Activated CD8-positive, alpha-beta memory T cell treated with anti-CD3 and anti-CD28 coated beads, Interleukin-2, amount 50 U/mL, for 1 hour (primary cell): ENCODE data around the gene NRCAM.

Experiments
- DNase-seq: peaks from one replicate; pipeline ENCODE4 v3.0.0-alpha.2; 2020; ENCODE audit errors: extremely low read depth

NRCAM gene

DNA sequence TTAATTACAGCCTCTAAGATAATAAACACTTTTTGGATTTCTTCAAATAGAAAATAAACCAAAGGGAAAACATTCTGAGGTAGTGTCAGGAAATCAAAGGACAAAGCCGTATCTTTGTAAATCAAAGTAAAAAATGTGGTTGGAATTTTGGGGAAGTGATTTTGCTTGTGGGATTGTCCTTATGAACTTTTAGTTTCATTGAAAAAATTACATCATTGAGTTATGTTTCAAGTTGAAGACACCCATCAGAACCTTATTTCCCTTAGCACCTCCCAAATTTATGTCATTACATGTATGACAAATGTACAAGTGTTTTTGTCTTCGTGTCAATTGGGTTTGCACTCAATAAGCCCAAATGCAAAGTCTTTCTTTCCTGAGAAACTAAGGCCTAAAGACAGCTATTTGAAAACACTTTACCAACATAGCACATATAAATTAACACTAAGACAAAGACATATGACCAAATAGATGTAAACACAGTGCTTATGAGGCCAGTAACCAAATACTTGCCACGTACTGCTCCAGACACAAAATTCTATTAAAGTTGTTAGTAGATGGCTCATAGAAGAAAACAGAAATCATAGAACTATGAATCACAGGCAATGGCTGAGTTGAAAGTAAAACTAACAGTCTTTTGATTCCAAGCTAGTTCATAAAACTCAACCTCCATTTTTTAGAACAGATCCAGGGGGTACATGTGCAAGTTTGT lies 299.2 kb downstream of the NRCAM start:
- no peak for DNase-seq

DNA sequence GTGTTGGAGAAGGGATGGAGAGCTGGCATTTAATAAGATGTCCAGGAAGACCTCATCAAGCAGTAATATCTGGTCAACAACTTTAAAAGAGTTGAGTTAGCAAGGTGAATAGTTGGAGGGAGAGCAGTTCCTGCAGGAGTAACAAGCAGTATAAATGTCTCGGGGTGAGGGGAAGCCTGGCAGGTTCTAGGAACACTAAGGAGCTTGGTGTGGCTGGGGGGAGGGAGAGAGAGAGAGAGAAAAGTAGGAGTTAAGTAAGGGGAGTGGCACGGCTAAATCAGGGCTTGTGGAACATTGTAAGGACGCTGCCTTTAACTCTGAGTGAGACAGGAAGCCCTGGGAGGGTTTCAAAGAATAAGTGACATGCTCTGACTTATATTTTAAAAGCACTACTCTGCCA lies 304.0 kb downstream of the NRCAM start:
- no peak for DNase-seq

DNA sequence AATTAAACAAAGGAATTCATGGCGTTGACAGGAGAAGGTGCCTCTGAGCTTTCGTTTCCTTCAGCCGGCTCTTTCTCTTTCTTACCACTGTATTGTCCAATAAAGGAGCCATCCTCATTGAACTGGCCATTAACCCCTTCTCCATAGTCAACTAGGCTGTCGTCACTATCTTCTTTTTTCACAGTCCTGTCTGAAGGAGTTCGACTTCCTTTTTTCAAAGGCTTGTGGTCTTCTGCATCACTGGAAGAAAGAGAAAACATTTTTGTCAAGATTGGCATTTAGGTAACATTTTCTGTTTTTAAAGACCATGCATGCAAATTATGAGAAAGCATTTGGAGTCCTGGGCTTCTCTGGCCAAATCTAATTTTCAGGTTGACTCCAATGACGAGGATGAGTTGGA lies 306.3 kb downstream of the NRCAM start:
- DNase-seq = no peak

DNA sequence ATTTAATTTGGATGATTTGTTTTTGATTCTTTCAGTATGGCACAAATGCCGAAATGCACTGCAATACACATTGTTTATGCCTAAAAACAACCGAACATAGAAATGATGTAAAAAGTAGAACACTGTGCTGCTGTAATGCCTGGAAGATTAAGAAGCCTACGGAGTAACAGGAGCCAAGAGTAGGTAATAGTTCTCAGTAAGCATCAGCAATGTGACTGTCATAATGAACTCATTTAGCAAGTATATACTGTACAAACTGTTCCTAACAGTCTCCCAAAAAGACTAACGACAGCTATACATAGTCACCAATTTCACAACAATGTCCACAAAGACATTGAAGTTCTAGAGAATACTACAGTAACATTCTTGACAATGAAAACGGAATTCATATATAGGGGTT lies 307.1 kb downstream of the NRCAM start:
- DNase-seq = no peak

DNA sequence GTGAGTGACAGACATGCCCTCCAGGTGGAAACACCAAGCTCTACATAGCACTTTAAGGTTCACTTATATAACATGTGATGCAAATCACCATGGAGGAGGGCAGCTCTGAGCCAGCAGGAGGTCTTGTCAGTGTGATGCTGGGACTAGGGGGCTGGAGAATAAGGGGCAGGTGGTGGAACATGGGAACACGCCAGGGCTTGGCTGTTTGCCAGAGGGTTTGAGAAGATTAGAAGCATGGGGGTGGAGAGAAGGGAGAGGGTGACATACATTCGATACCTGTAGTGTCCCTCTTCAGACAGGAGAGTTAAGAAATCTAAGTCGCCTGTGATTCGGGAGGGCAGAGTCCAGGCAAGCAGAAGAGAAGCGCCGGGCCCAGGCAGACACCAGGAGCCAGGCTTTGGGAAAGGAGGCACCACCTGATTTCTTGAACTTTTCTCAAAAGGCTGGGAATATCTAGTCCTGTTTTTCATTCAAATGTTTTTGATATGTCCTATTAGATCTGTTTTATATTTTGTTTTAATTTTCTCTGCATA lies 309.1 kb downstream of the NRCAM start:
- no peak for DNase-seq

DNA sequence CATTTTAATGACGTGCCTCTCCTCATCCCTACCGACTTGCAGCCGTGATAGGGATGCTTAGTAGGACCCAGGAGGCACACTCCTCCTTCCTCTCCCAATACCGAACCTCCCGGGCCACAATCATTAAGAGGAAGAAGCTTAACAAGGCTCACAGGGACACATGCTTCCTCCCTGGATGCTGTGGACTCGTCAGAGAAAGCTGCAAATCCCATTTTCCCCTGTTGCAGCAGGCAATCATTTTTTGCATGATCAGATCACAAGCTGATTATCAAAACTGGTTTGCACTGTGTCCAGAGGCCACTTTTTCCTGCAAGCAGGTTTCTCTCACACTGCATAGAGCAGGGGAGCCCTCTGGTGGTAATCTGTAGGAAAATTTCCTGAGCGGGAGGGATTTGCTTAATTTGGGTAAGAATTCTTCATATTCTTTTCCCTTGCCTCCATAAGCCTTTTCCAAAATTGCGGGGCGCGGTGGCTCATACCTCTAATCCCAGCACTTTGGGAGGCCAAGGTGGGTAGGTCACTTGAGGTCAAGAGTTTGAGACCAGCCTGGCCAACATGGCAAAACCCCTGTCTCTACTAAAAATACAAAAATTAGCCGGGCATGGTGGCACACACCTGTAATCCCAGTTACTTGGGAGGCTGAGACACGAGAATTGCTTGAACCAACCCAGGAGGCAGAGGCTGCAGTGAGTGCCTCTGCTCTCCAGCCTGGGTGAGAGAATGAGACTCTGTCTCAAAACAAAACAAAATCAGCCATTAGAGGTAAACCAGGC lies 310.0 kb downstream of the NRCAM start:
- DNase-seq = no peak

DNA sequence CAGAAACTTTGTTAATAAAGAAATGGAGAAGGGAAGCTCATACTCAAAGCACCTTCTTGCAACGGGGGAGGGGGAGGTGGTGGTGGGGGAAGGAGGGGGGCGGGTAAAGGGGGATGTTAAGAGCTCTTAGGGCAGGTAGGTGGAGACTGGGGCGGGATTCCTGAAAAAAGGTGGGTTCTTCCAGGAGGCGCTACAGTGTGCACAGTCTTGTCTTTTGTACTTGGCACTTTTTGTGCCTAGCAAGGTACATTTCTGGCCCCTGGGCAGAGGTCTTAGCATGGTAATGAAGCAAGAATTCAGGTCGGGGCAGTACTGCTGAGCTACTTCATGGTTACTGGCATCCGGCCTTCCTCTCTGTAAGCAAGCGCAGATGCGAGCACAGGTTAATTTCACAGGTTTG lies 310.8 kb downstream of the NRCAM start:
- DNase-seq = no peak

DNA sequence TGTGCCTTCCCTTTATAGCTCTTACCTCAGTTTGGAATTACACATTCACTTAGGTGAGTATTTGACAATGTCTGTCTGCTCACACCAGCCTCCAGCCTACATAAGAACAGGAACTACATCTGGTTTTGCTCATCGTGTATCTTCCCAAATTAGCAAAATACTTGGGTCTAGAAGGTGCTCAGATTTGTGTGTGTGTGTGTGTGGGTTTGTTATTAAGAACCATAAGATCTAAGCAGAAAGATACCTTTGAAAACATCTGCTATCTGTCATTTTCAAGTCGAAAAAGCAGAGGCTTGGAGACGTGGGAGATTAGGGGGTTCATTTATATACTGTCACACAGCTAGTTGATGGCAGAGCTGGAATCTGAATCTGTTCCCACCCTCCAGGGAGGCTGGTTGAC lies 311.3 kb downstream of the NRCAM start:
- DNase-seq = no peak

DNA sequence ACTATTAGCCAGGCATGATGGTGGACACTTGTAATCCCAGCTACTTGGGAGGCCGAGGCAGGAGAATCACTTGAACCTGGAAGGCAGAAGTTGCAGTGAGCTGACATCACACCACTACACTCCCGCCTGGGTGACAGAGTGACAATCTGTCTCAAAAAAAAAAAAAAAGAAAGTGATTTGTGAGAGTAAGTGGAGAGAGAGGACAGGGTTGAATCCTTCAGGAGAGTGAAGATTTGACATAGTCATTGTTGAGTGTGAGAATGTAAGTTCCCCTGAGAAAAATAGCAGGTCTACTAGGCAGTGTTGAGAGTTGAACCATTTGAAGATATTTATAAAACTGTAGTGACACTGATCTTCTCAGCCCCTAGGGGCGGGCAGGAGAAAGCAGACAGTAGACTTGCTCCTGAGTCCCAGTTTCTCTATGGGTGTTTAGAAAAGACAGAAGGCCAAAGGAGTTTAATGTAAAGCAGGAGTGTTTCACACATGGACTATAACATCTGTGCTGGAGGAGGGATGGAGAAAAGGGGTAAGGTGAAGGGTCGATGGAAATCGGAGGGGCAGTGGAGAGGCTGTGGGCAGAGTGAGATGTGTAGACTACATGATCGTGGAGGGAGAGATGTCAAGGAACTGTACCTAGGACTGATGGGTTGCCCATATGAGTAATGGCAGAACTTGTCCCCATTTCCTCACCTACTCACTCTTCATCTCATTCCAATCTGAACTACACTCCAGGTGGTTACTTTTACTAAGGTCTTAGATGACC lies 312.4 kb downstream of the NRCAM start:
- no peak for DNase-seq

DNA sequence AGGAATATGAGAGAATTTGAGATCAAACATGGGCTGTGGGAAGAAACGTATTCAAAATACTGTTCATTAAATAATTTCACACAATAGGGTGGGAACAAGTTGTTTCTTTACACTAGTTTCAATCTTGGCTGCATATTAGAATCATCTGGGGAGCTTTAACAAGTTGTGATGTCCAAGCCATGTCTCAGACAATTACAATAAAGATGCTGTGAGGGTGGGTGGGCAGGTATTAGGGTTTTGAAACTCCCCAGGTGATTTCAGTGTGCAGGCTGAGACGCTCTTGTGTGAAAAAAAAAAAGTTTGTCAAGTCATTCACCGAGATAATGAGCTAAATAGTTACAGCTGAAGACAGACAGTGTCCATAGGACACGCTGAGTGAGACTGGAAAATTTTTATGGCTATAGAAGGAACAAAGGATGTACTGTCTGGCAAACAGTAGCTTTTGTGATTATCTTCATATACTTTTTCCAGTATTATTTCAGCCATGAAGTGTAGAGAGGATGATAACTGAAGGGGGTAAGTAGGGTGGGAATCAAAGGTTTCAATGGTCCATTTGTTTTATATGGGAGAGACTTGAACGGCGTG lies 313.5 kb downstream of the NRCAM start:
- no peak for DNase-seq

DNA sequence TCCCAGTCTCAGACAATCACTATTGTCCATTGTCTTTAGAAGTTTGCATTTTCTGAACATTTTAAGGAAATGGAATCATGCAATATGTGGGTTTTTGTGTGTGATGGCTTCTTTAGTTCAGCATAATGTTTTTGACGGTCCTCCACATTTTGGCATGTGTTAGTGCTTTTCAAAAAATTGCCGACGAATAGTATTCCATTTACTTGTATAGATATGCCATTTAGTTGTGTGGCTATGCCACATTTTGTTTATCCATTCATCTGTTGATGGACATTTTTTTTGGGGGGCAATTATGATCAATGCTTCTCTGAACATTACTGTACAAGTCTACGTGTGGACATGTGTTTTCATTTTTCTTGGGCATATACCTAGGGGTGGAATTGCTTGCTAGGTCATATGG lies 314.1 kb downstream of the NRCAM start:
- DNase-seq = no peak

DNA sequence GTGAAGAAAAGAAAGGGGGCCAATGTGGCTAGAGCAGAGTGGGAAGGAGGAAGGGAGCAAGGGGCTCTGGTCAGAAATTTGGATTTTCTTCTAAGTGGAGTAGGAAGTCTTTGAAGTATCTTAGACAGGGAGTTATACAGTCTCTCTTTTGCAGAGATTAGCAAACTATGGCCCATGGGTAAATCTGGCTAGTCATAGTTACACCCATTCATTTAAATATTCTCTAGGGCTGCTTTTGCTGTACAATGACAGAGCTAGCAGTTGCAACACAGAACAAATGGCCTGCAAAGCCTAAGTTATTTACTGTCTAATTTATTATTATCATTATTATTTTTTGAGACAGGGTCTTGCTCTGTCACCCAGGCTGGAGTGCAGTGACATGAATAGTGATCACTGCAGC lies 315.6 kb downstream of the NRCAM start:
- DNase-seq = no peak

DNA sequence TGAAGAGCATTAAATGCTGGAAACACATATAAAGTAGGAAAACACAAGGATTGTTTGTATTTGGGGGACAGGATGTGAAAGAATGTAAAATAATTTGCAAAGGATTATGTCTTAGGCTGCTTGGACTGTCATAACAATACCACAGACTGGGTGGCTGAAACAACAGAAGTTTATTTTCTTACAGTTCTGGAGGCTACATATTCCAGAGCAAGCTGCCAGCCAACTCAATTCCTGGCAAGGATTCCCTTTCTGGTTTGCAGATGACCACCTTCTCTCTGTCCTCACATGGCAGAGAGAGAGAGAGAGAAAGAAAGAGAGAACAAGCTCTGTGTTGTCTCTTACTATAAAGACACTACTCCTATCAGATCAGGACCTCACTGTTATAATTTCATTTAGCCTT lies 317.3 kb downstream of the NRCAM start:
- DNase-seq = no peak

DNA sequence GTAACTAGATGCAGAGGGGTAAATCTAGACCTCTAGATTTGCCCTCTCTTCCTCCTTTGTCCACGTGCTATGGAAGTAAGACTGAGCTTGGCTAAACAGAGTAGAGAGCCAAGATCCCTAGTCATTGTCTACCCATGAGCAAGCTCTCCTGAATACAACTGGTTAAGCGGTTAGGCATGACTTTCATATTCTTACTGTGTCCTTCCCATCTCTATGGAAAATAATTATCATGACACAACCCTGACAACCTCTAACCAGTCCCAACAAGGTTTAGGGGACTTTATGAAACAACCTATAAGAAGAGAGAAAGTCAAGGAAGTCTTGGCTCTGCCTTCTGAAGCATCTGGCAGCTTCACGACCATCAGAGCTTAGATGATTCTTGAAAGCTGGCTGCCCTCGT lies 318.2 kb downstream of the NRCAM start:
- DNase-seq = no peak

DNA sequence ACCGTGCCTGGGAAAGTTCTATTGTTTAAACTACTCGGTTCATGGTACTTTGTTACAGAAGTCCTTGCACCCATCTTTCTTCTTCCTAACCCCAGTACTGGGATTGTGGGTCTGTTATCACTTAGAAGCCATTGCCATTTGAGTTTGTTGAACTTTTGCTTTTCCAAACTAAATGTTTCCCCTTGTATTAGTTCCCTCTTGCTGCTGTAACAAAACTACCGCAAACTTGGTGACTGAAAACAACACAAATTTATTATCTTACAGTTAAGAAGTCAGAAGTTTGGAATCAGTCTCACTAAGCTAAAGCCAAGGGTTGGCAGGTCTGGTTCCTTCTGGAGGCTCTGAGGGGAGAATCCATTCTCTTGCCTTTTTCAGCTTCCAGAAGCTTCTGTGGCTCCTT lies 319.2 kb downstream of the NRCAM start:
- no peak for DNase-seq

DNA sequence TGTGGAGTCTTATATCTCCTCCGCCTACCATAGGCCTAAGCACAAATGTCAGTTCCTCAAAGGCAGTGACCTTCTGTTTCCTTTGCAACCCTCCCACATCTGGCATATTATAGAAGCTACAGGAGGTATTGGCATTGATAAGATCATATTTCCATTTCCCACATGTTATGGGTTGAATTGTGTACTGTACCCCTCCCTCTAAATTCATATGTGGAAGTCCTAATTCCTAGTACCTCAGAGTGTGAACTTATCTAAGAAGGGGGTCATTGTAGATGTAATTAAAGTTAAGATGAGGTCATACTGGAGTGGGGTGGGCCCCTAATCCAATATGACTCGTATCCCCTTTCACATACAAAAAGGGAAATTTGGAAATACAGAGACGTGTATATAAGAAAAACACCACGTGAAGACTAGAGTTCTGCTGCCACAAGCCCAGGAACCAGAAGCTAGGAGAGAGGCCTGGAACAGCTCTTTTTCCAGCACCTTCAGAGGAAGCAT lies 320.0 kb downstream of the NRCAM start:
- DNase-seq = no peak

DNA sequence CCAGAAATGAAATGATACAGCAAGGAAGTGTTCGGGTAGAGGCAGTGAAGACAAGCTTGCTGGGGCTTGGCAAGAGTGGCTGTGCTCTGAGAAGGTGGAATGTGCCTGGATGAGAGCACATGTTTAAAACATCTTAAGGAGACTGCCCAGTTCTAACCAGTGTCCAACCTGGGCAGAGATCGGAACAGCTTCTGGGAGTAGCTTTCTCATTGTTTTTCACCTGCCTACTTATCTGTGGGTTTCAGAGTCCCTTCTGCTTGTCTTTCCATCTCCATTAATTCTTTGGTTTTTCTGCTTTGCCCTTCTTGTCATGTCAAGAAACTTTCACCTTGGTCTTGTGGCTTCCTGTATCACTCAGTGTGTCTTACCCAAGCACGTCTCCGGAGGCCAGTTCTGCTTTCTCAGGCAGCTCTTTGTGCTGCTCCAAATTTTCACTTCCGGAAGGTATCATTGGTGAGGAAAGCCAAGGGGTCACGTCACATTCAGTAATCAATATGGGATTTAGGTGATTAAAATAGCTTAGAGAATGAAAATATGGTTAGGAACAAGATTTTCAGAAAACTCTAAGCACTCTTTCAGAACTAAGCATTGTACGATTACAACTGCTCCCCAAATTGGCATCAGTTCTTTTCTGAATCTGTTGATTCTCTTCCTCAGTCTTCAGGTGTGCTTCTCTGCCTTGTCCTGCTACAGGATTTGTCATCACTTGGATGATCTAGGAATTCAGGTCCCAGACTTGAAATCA lies 320.6 kb downstream of the NRCAM start:
- no peak for DNase-seq

DNA sequence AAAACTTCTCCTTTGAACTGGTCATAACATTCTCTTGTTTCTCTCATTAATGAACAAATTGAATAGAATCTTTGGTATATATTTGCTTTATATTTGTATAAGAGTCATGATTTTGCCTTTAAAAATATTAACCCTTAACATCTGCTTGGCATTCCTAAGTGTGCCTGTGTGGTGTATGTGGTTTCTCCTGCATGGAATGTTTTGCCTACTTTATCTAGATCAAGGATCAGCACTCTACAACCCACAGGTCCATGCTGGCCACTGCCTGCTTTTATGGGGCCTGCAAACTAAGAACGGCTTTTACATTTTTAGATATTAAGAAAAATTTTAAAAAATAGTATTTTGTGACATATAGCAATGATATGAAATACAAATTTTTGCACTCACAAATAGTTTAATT lies 321.8 kb downstream of the NRCAM start:
- DNase-seq = no peak

DNA sequence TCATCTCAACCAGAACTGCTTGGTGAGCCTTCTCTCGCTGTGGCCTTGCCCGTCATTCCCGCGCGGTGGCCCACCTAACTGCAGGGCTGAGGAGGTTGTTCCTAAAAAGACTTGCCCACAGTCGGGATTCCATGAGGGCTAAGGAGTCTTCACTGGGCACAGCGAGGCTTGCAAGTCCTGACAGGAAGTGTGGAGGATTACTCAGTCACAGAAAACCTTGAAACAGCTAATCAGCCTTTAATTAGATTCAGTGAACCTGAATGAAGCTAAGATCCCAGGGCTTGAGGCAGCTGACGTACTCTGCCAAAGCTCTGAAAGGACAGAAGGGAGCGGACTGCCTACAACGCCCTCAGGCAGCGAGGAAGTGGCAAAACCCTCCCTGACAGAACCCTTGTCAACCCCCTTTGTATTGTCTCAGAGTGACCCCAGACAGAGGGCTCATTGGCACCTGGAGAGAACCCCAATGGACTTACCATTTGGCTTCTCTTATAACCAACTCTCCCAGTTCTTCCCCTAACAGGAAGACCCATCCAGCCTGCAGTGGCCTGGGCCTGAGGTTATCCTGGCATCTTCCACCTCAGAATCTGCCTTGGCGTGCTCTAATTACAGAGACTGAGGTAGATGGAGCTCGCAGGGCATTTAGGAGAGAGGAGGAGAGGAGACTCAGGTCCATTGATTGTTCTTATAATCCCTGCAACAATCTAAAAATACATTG lies 323.5 kb downstream of the NRCAM start:
- no peak for DNase-seq

DNA sequence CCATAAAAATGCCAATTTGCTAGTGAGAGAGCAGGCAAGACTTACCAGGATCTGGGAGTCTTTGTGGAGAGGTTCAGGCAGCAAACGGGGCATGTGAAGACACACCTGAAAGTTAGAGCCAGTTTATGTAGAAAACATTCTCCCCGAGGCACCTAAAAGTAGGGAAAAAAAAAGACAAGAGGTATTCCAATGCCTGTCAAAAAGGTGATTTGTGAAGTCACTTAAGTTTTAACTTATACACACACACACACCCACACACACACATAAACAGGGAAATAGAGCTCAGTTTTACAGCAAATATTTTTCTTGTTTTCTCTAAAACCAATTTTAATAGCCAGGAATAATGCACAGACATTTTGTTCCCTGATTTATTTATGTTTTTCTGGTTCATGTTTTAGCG lies 326.0 kb downstream of the NRCAM start, which contains the start of gene LAMB4:
Gene LAMB4, minus strand, starts transcription at position 101 of the 400 bp plus-strand sequence. CDS start 7,197 bp downstream, outside the sequence.
- DNase-seq = no peak
